K562 (cell line): Measurements from ENCODE around the gene PDE4D. TPM values are rescaled to one million over a fixed set of nuclear protein-coding genes. Genes with fewer than 3 reads are reported as not detected.

Source experiments
- ATAC-seq: fragments of 200-7000 bp; cut with Tn5 transposase; 3 replicates; pipeline ENCODE4 v1.9.1; 2020; ENCODE audit warnings: moderate library complexity
- BruUV-seq: library from RNA; stranded (reverse); fragments of 400-500 nt; replicated peaks from 2 replicates; lab custom pipeline; 2021; lab: Mats Ljungman, UMichigan
- CTCF ChIA-PET: fragments of 300-600 bp; formaldehyde crosslinking; extraction: SDS; loops from one replicate; lab custom pipeline; 2021; ENCODE audit warnings: low intra/inter-chr PET ratio; lab: Yijun Ruan, JAX
- POLR2A ChIA-PET: fragments of 300-600, 350-650 bp; sonication (Branson Sonifier 250); formaldehyde crosslinking; extraction: SDS; loops from one replicate; lab custom pipeline; 2021; ENCODE audit warnings: antibody characterized with exemption, inconsistent platforms; lab: Yijun Ruan, JAX
- DNase-seq, 4 experiments: peaks; one replicate each; pipeline versions ENCODE4 v3.0.0 to v3.0.0-alpha.2; 2011 to 2018; ENCODE audit warnings: low spot score in 3 of 4, mixed read lengths in 3 of 4; ENCODE audit errors: extremely low read depth in 1 of 4
- FAIRE-seq: peaks from 2 replicates; lab custom pipeline; 2011; peaks lifted over from hg19 to GRCh38; lab: Jason Lieb, UNC
- H2AFZ ChIP-seq: 2 replicates; pipeline ENCODE4 v1.6.0; 2011; ENCODE audit warnings: low read depth, low read length, control low read depth, inconsistent platforms
- H3K27ac ChIP-seq: fragments of 200-600 bp; 3 replicates; pipeline ENCODE4 v1.8.0; 2011; ENCODE audit warnings: low read depth, mild to moderate bottlenecking, control low read depth, inconsistent platforms, low read length, moderate library complexity, mixed read lengths; ENCODE audit errors: extremely low read depth
- H3K27me3 ChIP-seq, 2 experiments: fragments of 300-600 bp in 1 of 2; 2 replicates in 1 of 2; 3 replicates in 1 of 2; pipeline versions ENCODE4 v1.6.0 to v1.8.0; 2011; ENCODE audit warnings: inconsistent platforms in 2 of 2, low read length in 2 of 2, mild to moderate bottlenecking in 1 of 2, mixed read lengths in 1 of 2, moderate library complexity in 1 of 2; ENCODE audit not compliant: control insufficient read depth in 2 of 2, insufficient read depth in 2 of 2
- H3K36me3 ChIP-seq: fragments of 300-600 bp; 3 replicates; pipeline ENCODE4 v1.8.0; 2011; ENCODE audit warnings: mild to moderate bottlenecking, low read length, inconsistent platforms; ENCODE audit not compliant: control insufficient read depth, insufficient read depth
- H3K4me1 ChIP-seq, 2 experiments: fragments of 200-600 bp in 1 of 2; replicated peaks in 1 of 2; 2 replicates in 1 of 2; 3 replicates in 1 of 2; pipeline versions ENCODE4 v1.5.1 to v1.8.0; 2011; ENCODE audit warnings: inconsistent platforms in 2 of 2, low read length in 2 of 2, mild to moderate bottlenecking in 1 of 2, mixed read lengths in 1 of 2, moderate library complexity in 1 of 2; ENCODE audit not compliant: control insufficient read depth in 2 of 2, insufficient read depth in 2 of 2
- H3K4me2 ChIP-seq: 2 replicates; pipeline ENCODE4 v1.6.1; 2011; ENCODE audit warnings: low read length, control low read depth, inconsistent platforms, mixed read lengths; ENCODE audit not compliant: insufficient read depth
- H3K4me3 ChIP-seq: fragments of 200-600 bp; sonication (generic), shearing (Covaris generic); 2 replicates; pipeline ENCODE4 v1.5.1; 2016; ENCODE audit warnings: control low read depth, inconsistent platforms
- H3K79me2 ChIP-seq: fragments of 200-600 bp; 3 replicates; pipeline ENCODE4 v1.8.0; 2011; ENCODE audit warnings: low read length, inconsistent platforms; ENCODE audit not compliant: control insufficient read depth, insufficient read depth
- H3K9ac ChIP-seq, 2 experiments: 2 replicates each; pipeline versions ENCODE4 v1.6.0 to v1.6.1; 2011; ENCODE audit warnings: low read depth in 2 of 2, low read length in 2 of 2, control low read depth in 1 of 2, inconsistent platforms in 1 of 2, mild to moderate bottlenecking in 1 of 2, mixed read lengths in 1 of 2; ENCODE audit not compliant: insufficient read depth in 1 of 2
- H3K9me1 ChIP-seq: one replicate; pipeline ENCODE4 v1.6.0; 2011; ENCODE audit warnings: inconsistent platforms, mild to moderate bottlenecking, low read length, moderate library complexity; ENCODE audit not compliant: control insufficient read depth, insufficient read depth
- H3K9me3 ChIP-seq: replicated peaks from 2 replicates; pipeline ENCODE4 v1.5.1; 2011; ENCODE audit warnings: low read depth, low read length, inconsistent platforms; ENCODE audit not compliant: control insufficient read depth, insufficient read depth
- H4K20me1 ChIP-seq: replicated peaks from 2 replicates; pipeline ENCODE4 v1.6.1; 2011; ENCODE audit warnings: low read length, inconsistent platforms, mixed read lengths; ENCODE audit not compliant: control insufficient read depth, insufficient read depth
- ADNP ChIP-seq: fragments of 200-800 bp; sonication (Bioruptor generic); IDR thresholded peaks from 2 replicates; pipeline ENCODE4 v1.6.1; 2016; ENCODE audit warnings: missing genetic modification characterization, missing compliant biosample characterization
- ARID2 ChIP-seq: fragments of 450-650 bp; IDR thresholded peaks from 2 replicates; pipeline ENCODE4 v1.6.1; 2017; ENCODE audit warnings: antibody characterized with exemption, mild to moderate bottlenecking
- ETS1 ChIP-seq: conservative IDR thresholded peaks from 2 replicates; pipeline ENCODE4 v1.6.1; 2011; ENCODE audit warnings: low read depth, mild to moderate bottlenecking, low read length; ENCODE audit not compliant: control insufficient read depth
- HDAC3 ChIP-seq: fragments of 450-650 bp; IDR thresholded peaks from 2 replicates; pipeline ENCODE4 v1.6.1; 2018; ENCODE audit warnings: borderline replicate concordance, mild to moderate bottlenecking, moderate library complexity; ENCODE audit not compliant: partially characterized antibody
- SPI1 ChIP-seq: IDR thresholded peaks from 2 replicates; pipeline ENCODE4 v1.6.1; 2011; ENCODE audit warnings: low read depth, low read length, control low read depth, borderline replicate concordance
- ZBTB49 ChIP-seq: sonication (generic); formaldehyde crosslinking; IDR thresholded peaks from 2 replicates; pipeline ENCODE4 v1.8.0; 2022; ENCODE audit warnings: missing genetic modification reagents, mild to moderate bottlenecking, borderline replicate concordance
- ZKSCAN1 ChIP-seq: fragments of 150-350 bp; IDR thresholded peaks from 2 replicates; pipeline ENCODE4 v1.6.1; 2016; ENCODE audit warnings: low read depth, low read length
- ZNF318 ChIP-seq, 2 experiments: fragments of 450-650 bp; IDR thresholded peaks; 2 replicates each; pipeline ENCODE4 v1.6.1; 2016; ENCODE audit warnings: mild to moderate bottlenecking in 2 of 2, borderline replicate concordance in 1 of 2, low read depth in 1 of 2, moderate library complexity in 1 of 2
- WGBS: fragments of 100-300 bp; shearing (Covaris generic); methylation state at CpG from one replicate; pipeline ENCODE4 v1.1.6; 2016; ENCODE audit warnings: low coverage, mixed read lengths; ENCODE audit not compliant: insufficient coverage; ENCODE audit errors: missing lambda C conversion rate; 5-methylcytosine and 5-hydroxymethylcytosine counted together
- in situ Hi-C: fragments of 300-500 bp; cut with MboI; formaldehyde crosslinking; loops from 4 replicates; pipeline ENCODE4 v1.15.0; 2018; ENCODE audit warnings: inconsistent platforms, mixed read lengths
- intact Hi-C: fragments of 100-400 bp; cut with micrococcal nuclease; formaldehyde crosslinking; loops from 2 replicates; pipeline ENCODE4 v1.14.2; 2022
- polyA plus RNA-seq, 8 experiments: library from polyadenylated mRNA; depleted of rRNA in 4 of 8; stranded (reverse) in 5 of 8; unstranded in 3 of 8; fragments of >200 nt; fragmentation: Nextera tagmentation in 2 of 8; fragmentation: Illumina TruSeq in 1 of 8; extraction: Ambion mirVana in 2 of 8; extraction: Trizol in 1 of 8; gene quantifications; 2 replicates each; pipeline versions ENCODE4 v1.2.1 to v1.2.3, GENCODE V29; 2011 to 2014; ENCODE audit warnings: inconsistent platforms in 1 of 8, missing spikeins in 1 of 8
- total RNA-seq, 7 experiments: library from RNA; depleted of rRNA in 6 of 7; stranded (reverse); fragments of >200 nt in 6 of 7; fragmentation: Illumina TruSeq in 2 of 7; extraction: Trizol in 2 of 7; gene quantifications; 2 replicates each; pipeline versions ENCODE4 v1.2.1 to v1.2.3, GENCODE V29; 2011 to 2021; ENCODE audit warnings: low replicate concordance in 1 of 7

Gene PDE4D
- total and polyA plus RNA-seq, 9 of the 15 experiments (the other 6 are each of a cell fraction or from before 2014, with no cell fraction given), result 0.04 to 0.46 (median 0.13) TPM

- TF ChIP-seq ZBTB49 (no peak), ETS1 (no peak), ZKSCAN1 (no peak)
- TF ChIP-seq, all 486 proteins: peak for 0
These were observed 28.7 kb upstream of the PDE4D start (continued) for GRCh38 chr5:59922220-59922619.

GRCh38 chr5:59921816-59922215 is 28.3 kb upstream of the PDE4D start:
- no peak overlapping the region for H3K9ac ChIP-seq
- H3K4me1 ChIP-seq, result no peaks in the 10 kb centered on the region
- in situ Hi-C loops (no loop called here), intact Hi-C loops (no loop called here)
- DNase-seq, result no peak
- CTCF ChIA-PET, result no interaction called here
- ATAC-seq, result no peak
- 1% methylated on average over 6 of the region's 6 CpGs for WGBS
- no peaks in the 10 kb centered on the region for H3K79me2 ChIP-seq
- H3K9me1 ChIP-seq, result no peaks in the 10 kb centered on the region
- H3K9me3 ChIP-seq, result no peaks in the 10 kb centered on the region
- H3K4me3 ChIP-seq, result no peak overlapping the region
- H2AFZ ChIP-seq, result no peak overlapping the region
- BruUV-seq, result no TSS peak
- no peak overlapping the region for H3K4me2 ChIP-seq
- POLR2A ChIA-PET, result no interaction called here
- FAIRE-seq, result no peak
- no peaks in the 10 kb centered on the region for H3K27me3 ChIP-seq
- H4K20me1 ChIP-seq, result no peaks in the 10 kb centered on the region
- H3K27ac ChIP-seq, result no peak overlapping the region
- no peaks in the 10 kb centered on the region for H3K36me3 ChIP-seq
- TF ChIP-seq HDAC3 (no peak), SPI1 (no peak), ARID2 (no peak), ADNP (no peak), ZNF318 (IDR thresholded peaks at IDR 0.05; ENCODE audit: borderline replicate concordance in 1 of 2, low read depth in 1 of 2) (no peak)
